Pulmonary artery endothelial cell (primary cell): ENCODE measurements around the gene CSNK1G3. TPM values are rescaled to one million over a fixed set of nuclear protein-coding genes. Genes with fewer than 3 reads are reported as not detected.

Source experiments
- DNase-seq: peaks from one replicate; pipeline ENCODE4 v3.0.0-alpha.2; 2011; ENCODE audit warnings: low read depth, low spot score
- total RNA-seq: library from RNA; depleted of rRNA; stranded (reverse); fragments of >200 nt; gene quantifications from 2 replicates; pipeline ENCODE4 v1.2.3, GENCODE V29; 2014

Gene CSNK1G3
- total RNA-seq, 1 donor from 2014 or later: 36.3 TPM

GRCh38 chr5:123514615-123515355, 2.8 kb downstream of the CSNK1G3 start:
- no peak for DNase-seq

- DNase-seq: no peak
Measured at GRCh38 chr5:123515904-123516303, 3.9 kb downstream of the CSNK1G3 start.

GRCh38 chr5:123517476-123517875, 5.5 kb downstream of the CSNK1G3 start:
- no peak for DNase-seq

- no peak for DNase-seq
Measured at GRCh38 chr5:123518111-123518510, 6.1 kb downstream of the CSNK1G3 start.

GRCh38 chr5:123520677-123521247, 8.8 kb downstream of the CSNK1G3 start:
- DNase-seq: no peak

GRCh38 chr5:123524146-123524545, 12.2 kb downstream of the CSNK1G3 start:
- no peak for DNase-seq

GRCh38 chr5:123527190-123527589, 15.2 kb downstream of the CSNK1G3 start:
- no peak for DNase-seq

- DNase-seq: no peak
Measured at GRCh38 chr5:123528065-123528464, 16.1 kb downstream of the CSNK1G3 start.

GRCh38 chr5:123528878-123529277, 16.9 kb downstream of the CSNK1G3 start:
- DNase-seq: no peak

- no peak for DNase-seq
Measured at GRCh38 chr5:123530728-123531127, 18.8 kb downstream of the CSNK1G3 start.

GRCh38 chr5:123535648-123536047, 23.7 kb downstream of the CSNK1G3 start:
- no peak for DNase-seq

GRCh38 chr5:123537256-123537655, 25.3 kb downstream of the CSNK1G3 start:
- no peak for DNase-seq

- no peak for DNase-seq
Measured at GRCh38 chr5:123537845-123538244, 25.9 kb downstream of the CSNK1G3 start.

- no peak for DNase-seq
Measured at GRCh38 chr5:123538670-123539459, 26.9 kb downstream of the CSNK1G3 start.

- no peak for DNase-seq
Measured at GRCh38 chr5:123540534-123540933, 28.6 kb downstream of the CSNK1G3 start.

GRCh38 chr5:123543438-123543837, 31.5 kb downstream of the CSNK1G3 start:
- no peak for DNase-seq

GRCh38 chr5:123545506-123545905, 33.5 kb downstream of the CSNK1G3 start:
- no peak for DNase-seq

GRCh38 chr5:123546657-123547056, 34.7 kb downstream of the CSNK1G3 start:
- DNase-seq: no peak

GRCh38 chr5:123549256-123549904, 37.4 kb downstream of the CSNK1G3 start:
- no peak for DNase-seq

- DNase-seq: no peak
Measured at GRCh38 chr5:123554601-123555000, 42.6 kb downstream of the CSNK1G3 start.

- DNase-seq: no peak
Measured at GRCh38 chr5:123557907-123558306, 45.9 kb downstream of the CSNK1G3 start.
